ENCODE measurements around the gene ATXN1.
"Not testable (repeated sequence)": the region's sequence is repeated elsewhere in the genome, so short reads cannot be mapped to it uniquely, and the experiment has no call there.

ATXN1 gene

GRCh38 chr6:16408766-16409165, 352.5 kb downstream of the ATXN1 start:
- Histone ChIP-seq H2AFZ (ENCODE audit: low read depth, low read length) (no peak overlapping the region), H3K4me1 (ENCODE audit: control insufficient read depth, insufficient read depth, low read depth, low read length) (peaks cover 2% of the 10 kb centered on the region), H2BK120ac (ENCODE audit: low read depth, low read length) (no peak overlapping the region), H2BK5ac (ENCODE audit: low read depth, low read length, poor library complexity, severe bottlenecking) (no peak overlapping the region), H2BK12ac (ENCODE audit: low read length in 2 of 2) (no peak overlapping the region), H3K4ac (ENCODE audit: low read depth in 1 of 2, low read length in 2 of 2) (no peak overlapping the region), H4K91ac (ENCODE audit: low read length) (no peak overlapping the region), H4K8ac (ENCODE audit: low read length) (no peak overlapping the region), H3K9ac (ENCODE audit: low read length) (no peak overlapping the region), H2BK15ac (ENCODE audit: low read depth, poor library complexity, severe bottlenecking) (no peak overlapping the region), H3K79me1 (replicated peaks; ENCODE audit: low read length, poor library complexity, severe bottlenecking) (peaks cover 8% of the 10 kb centered on the region), H3K23ac (ENCODE audit: low read length in 2 of 2) (no peak overlapping the region), H3K36me3 (ENCODE audit: control insufficient read depth in 1 of 2, insufficient read depth in 2 of 2, low read depth in 1 of 2, low read length in 2 of 2) (peaks cover 3 to 10% of the 10 kb centered on the region in 2 experiments), H3K14ac (ENCODE audit: low read length in 2 of 2) (no peak overlapping the region), H3K27ac (ENCODE audit: low read length, poor library complexity, severe bottlenecking) (no peak overlapping the region), H2AK5ac (ENCODE audit: low read length, severe bottlenecking) (no peak overlapping the region), H3K18ac (ENCODE audit: low read depth in 1 of 2, low read length in 2 of 2) (no peak overlapping the region), H3K4me2 (ENCODE audit: low read length, poor library complexity, severe bottlenecking) (no peak overlapping the region), H3K9me3 (ENCODE audit: control insufficient read depth, low read length) (no peaks in the 10 kb centered on the region), H3K4me3 (ENCODE audit: insufficient read depth in 1 of 2, low read depth in 1 of 2, low read length in 2 of 2) (no peak overlapping the region), H3K27me3 (ENCODE audit: control insufficient read depth in 1 of 2, insufficient read depth in 1 of 2, low read length in 2 of 2) (no peaks in the 10 kb centered on the region)
- WGBS = 99% methylated on average over 3 of the region's 3 CpGs
- DNase-seq = no peak

GRCh38 chr6:16406966-16407365, 354.3 kb downstream of the ATXN1 start:
- Histone ChIP-seq H3K4me3 (ENCODE audit: insufficient read depth in 1 of 2, low read depth in 1 of 2, low read length in 2 of 2) (no peak overlapping the region), H3K9ac (ENCODE audit: low read length) (no peak overlapping the region), H2AK5ac (ENCODE audit: low read length, severe bottlenecking) (no peak overlapping the region), H3K27me3 (ENCODE audit: control insufficient read depth in 1 of 2, insufficient read depth in 1 of 2, low read length in 2 of 2) (no peaks in the 10 kb centered on the region), H4K8ac (ENCODE audit: low read length) (no peak overlapping the region), H2BK120ac (ENCODE audit: low read depth, low read length) (no peak overlapping the region), H4K91ac (ENCODE audit: low read length) (no peak overlapping the region), H3K4ac (ENCODE audit: low read depth in 1 of 2, low read length in 2 of 2) (no peak overlapping the region), H2BK5ac (ENCODE audit: low read depth, low read length, poor library complexity, severe bottlenecking) (no peak overlapping the region), H3K27ac (ENCODE audit: low read length, poor library complexity, severe bottlenecking) (no peak overlapping the region), H3K36me3 (ENCODE audit: control insufficient read depth in 1 of 2, insufficient read depth in 2 of 2, low read depth in 1 of 2, low read length in 2 of 2) (peaks cover 3 to 10% of the 10 kb centered on the region in 2 experiments), H3K9me3 (ENCODE audit: control insufficient read depth, low read length) (no peaks in the 10 kb centered on the region), H2AFZ (ENCODE audit: low read depth, low read length) (no peak overlapping the region), H3K18ac (ENCODE audit: low read depth in 1 of 2, low read length in 2 of 2) (no peak overlapping the region), H3K14ac (ENCODE audit: low read length in 2 of 2) (no peak overlapping the region), H2BK15ac (ENCODE audit: low read depth, poor library complexity, severe bottlenecking) (no peak overlapping the region), H2BK12ac (ENCODE audit: low read length in 2 of 2) (no peak overlapping the region), H3K79me1 (replicated peaks; ENCODE audit: low read length, poor library complexity, severe bottlenecking) (peaks cover 8% of the 10 kb centered on the region), H3K4me2 (ENCODE audit: low read length, poor library complexity, severe bottlenecking) (no peak overlapping the region), H3K4me1 (ENCODE audit: control insufficient read depth, insufficient read depth, low read depth, low read length) (peaks cover 4% of the 10 kb centered on the region), H3K23ac (ENCODE audit: low read length in 2 of 2) (no peak overlapping the region)
- DNase-seq = no peak
- 82% methylated on average over 2 of the region's 2 CpGs for WGBS

- H3K79me1 ChIP-seq (replicated peaks; ENCODE audit: low read length, poor library complexity, severe bottlenecking); H3K23ac ChIP-seq (ENCODE audit: low read length in 2 of 2); H4K91ac ChIP-seq (ENCODE audit: low read length); H2BK5ac ChIP-seq (ENCODE audit: low read depth, low read length, poor library complexity, severe bottlenecking); H3K9ac ChIP-seq (ENCODE audit: low read length); H4K8ac ChIP-seq (ENCODE audit: low read length); H3K4me3 ChIP-seq (ENCODE audit: insufficient read depth in 1 of 2, low read depth in 1 of 2, low read length in 2 of 2); H3K36me3 ChIP-seq (ENCODE audit: control insufficient read depth in 1 of 2, insufficient read depth in 2 of 2, low read depth in 1 of 2, low read length in 2 of 2); H3K14ac ChIP-seq (ENCODE audit: low read length in 2 of 2); DNase-seq; H3K4ac ChIP-seq (ENCODE audit: low read depth in 1 of 2, low read length in 2 of 2); H2BK120ac ChIP-seq (ENCODE audit: low read depth, low read length); H3K4me1 ChIP-seq (ENCODE audit: control insufficient read depth, insufficient read depth, low read depth, low read length); H3K9me3 ChIP-seq (ENCODE audit: control insufficient read depth, low read length); H2BK12ac ChIP-seq (ENCODE audit: low read length in 2 of 2); H3K27me3 ChIP-seq (ENCODE audit: control insufficient read depth in 1 of 2, insufficient read depth in 1 of 2, low read length in 2 of 2); H2BK15ac ChIP-seq (ENCODE audit: low read depth, poor library complexity, severe bottlenecking); H2AFZ ChIP-seq (ENCODE audit: low read depth, low read length); H3K4me2 ChIP-seq (ENCODE audit: low read length, poor library complexity, severe bottlenecking); H3K18ac ChIP-seq (ENCODE audit: low read depth in 1 of 2, low read length in 2 of 2); H2AK5ac ChIP-seq (ENCODE audit: low read length, severe bottlenecking); H3K27ac ChIP-seq (ENCODE audit: low read length, poor library complexity, severe bottlenecking): not testable (repeated sequence)
- WGBS = 90% methylated on average over 4 of the region's 4 CpGs
These were observed 354.7 kb downstream of the ATXN1 start for GRCh38 chr6:16406538-16406937.

- WGBS = 44% methylated on average over 4 of the region's 4 CpGs
- Histone ChIP-seq H3K9me3 (ENCODE audit: control insufficient read depth, low read length) (no peaks in the 10 kb centered on the region), H2AK5ac (ENCODE audit: low read length, severe bottlenecking) (no peak overlapping the region), H3K18ac (ENCODE audit: low read depth in 1 of 2, low read length in 2 of 2) (no peak overlapping the region), H3K27me3 (ENCODE audit: control insufficient read depth in 1 of 2, insufficient read depth in 1 of 2, low read length in 2 of 2) (no peaks in the 10 kb centered on the region), H3K14ac (ENCODE audit: low read length in 2 of 2) (no peak overlapping the region), H4K91ac (ENCODE audit: low read length) (no peak overlapping the region), H3K4me1 (ENCODE audit: control insufficient read depth, insufficient read depth, low read depth, low read length) (peaks cover 4% of the 10 kb centered on the region), H3K9ac (ENCODE audit: low read length) (no peak overlapping the region), H2BK120ac (ENCODE audit: low read depth, low read length) (no peak overlapping the region), H3K4me3 (ENCODE audit: insufficient read depth in 1 of 2, low read depth in 1 of 2, low read length in 2 of 2) (no peak overlapping the region), H3K79me1 (replicated peaks; ENCODE audit: low read length, poor library complexity, severe bottlenecking) (peaks cover 11% of the 10 kb centered on the region), H2AFZ (ENCODE audit: low read depth, low read length) (no peak overlapping the region), H3K23ac (ENCODE audit: low read length in 2 of 2) (no peak overlapping the region), H2BK5ac (ENCODE audit: low read depth, low read length, poor library complexity, severe bottlenecking) (no peak overlapping the region), H3K4me2 (ENCODE audit: low read length, poor library complexity, severe bottlenecking) (no peak overlapping the region), H3K4ac (ENCODE audit: low read depth in 1 of 2, low read length in 2 of 2) (peak overlapping the region in 1 of 2 experiments; percentile 35), H3K36me3 (ENCODE audit: control insufficient read depth in 1 of 2, insufficient read depth in 2 of 2, low read depth in 1 of 2, low read length in 2 of 2) (peaks cover 3 to 10% of the 10 kb centered on the region in 2 experiments), H3K27ac (ENCODE audit: low read length, poor library complexity, severe bottlenecking) (no peak overlapping the region), H2BK15ac (ENCODE audit: low read depth, poor library complexity, severe bottlenecking) (no peak overlapping the region), H2BK12ac (ENCODE audit: low read length in 2 of 2) (peak overlapping the region in 1 of 2 experiments; percentile 50), H4K8ac (ENCODE audit: low read length) (no peak overlapping the region)
- peak; percentile 41 for DNase-seq
These were observed 355.9 kb downstream of the ATXN1 start for GRCh38 chr6:16405375-16405774.
